Vagina (tissue), 2 donors: ENCODE results near the gene CAMSAP2. TPM values are rescaled to one million over a fixed set of nuclear protein-coding genes. Genes with fewer than 3 reads are reported as not detected.

Experiments
- DNase-seq, 2 donors: peaks; one replicate each; pipeline ENCODE4 v3.0.0-alpha.2; 2017; ENCODE audit errors: extremely low spot score in 2 of 2
- H3K27ac ChIP-seq: fragments of 200-600 bp; sonication (generic); one replicate; pipeline ENCODE4 v1.5.1; 2019
- H3K27me3 ChIP-seq: fragments of 200-600 bp; sonication (generic); one replicate; pipeline ENCODE4 v1.5.1; 2019
- H3K36me3 ChIP-seq, 2 donors: fragments of 200-600 bp; sonication (generic); one replicate each; pipeline ENCODE4 v1.5.1; 2017 to 2019
- H3K4me1 ChIP-seq: fragments of 200-600 bp; sonication (generic); one replicate; pipeline ENCODE4 v1.5.1; 2019
- H3K4me3 ChIP-seq, 2 donors: fragments of 200-600 bp; sonication (generic); 1 replicate in 1 of 2; 2 replicates in 1 of 2; pipeline ENCODE4 v1.5.1; 2016 to 2019
- H3K9me3 ChIP-seq: fragments of 200-600 bp; sonication (generic); one replicate; pipeline ENCODE4 v1.5.1; 2019
- POLR2A ChIP-seq, 2 donors: fragments of 450-650 bp; IDR thresholded peaks; one replicate each; pipeline ENCODE4 v1.6.1; 2017; ENCODE audit warnings: antibody characterized with exemption in 2 of 2, mild to moderate bottlenecking in 2 of 2, moderate library complexity in 2 of 2
- POLR2AphosphoS5 ChIP-seq, 2 donors: sonication (generic); formaldehyde crosslinking; IDR thresholded peaks; one replicate each; pipeline ENCODE4 v1.9.0; 2017; ENCODE audit warnings: antibody characterized with exemption in 2 of 2, mild to moderate bottlenecking in 2 of 2, low read depth in 1 of 2; ENCODE audit not compliant: insufficient read depth in 1 of 2
- intact Hi-C: fragments of 100-400 bp; cut with DNase I; formaldehyde crosslinking; loops from one replicate; pipeline ENCODE4 v1.15.1; 2023
- total RNA-seq: library from RNA; depleted of rRNA; stranded (reverse); fragments of >200 nt; gene quantifications from one replicate; pipeline ENCODE4 v1.2.3, GENCODE V29; 2016
- TF ChIP-seq, protein P1 (sequence below), 3 experiments: fragments of 450-650 bp in 2 of 3; fragments of 200-600 bp in 1 of 3; sonication (generic) in 1 of 3; IDR thresholded peaks; one replicate each; pipeline ENCODE4 v1.5.1; 2017 to 2019; ENCODE audit warnings: antibody characterized with exemption in 3 of 3, mild to moderate bottlenecking in 2 of 3, moderate library complexity in 2 of 3

Gene CAMSAP2
- total RNA-seq, 1 donor from 2014 or later = 30.0 TPM

DNA sequence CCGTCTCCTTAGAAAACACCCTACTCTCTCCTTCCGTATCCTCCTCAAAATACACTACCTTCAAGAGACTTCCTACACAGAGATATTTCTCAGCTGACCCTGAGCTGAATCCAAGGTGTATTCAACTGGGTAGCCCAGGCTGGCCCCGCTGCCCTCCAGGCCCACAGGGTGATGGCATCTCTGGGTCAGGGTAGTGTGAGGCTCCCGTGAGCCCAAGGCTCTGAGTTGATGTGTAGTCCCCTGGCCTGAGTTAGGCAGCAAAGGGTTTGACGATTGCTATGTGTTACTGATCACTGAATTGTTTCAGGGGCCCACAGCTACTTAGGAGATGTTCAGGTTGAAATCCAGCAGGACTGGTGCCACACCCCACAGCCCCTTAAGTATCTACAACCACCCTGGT is 162.7 kb downstream of the CAMSAP2 start:
- H3K36me3 ChIP-seq = no peaks in the 10 kb centered on the region
- intact Hi-C loops = no loop called here
- H3K27me3 ChIP-seq = no peaks in the 10 kb centered on the region
- H3K4me1 ChIP-seq = peaks cover 12% of the 10 kb centered on the region
- no peak overlapping the region for H3K4me3 ChIP-seq
- H3K27ac ChIP-seq = no peak overlapping the region
- H3K9me3 ChIP-seq = no peaks in the 10 kb centered on the region
- no peak for DNase-seq
- TF ChIP-seq POLR2A (IDR thresholded peaks at IDR 0.05) (no peak), POLR2AphosphoS5 (IDR thresholded peaks at IDR 0.05; ENCODE audit: insufficient read depth in 1 of 2, low read depth in 1 of 2) (no peak)
- TF ChIP-seq, protein P1, sequence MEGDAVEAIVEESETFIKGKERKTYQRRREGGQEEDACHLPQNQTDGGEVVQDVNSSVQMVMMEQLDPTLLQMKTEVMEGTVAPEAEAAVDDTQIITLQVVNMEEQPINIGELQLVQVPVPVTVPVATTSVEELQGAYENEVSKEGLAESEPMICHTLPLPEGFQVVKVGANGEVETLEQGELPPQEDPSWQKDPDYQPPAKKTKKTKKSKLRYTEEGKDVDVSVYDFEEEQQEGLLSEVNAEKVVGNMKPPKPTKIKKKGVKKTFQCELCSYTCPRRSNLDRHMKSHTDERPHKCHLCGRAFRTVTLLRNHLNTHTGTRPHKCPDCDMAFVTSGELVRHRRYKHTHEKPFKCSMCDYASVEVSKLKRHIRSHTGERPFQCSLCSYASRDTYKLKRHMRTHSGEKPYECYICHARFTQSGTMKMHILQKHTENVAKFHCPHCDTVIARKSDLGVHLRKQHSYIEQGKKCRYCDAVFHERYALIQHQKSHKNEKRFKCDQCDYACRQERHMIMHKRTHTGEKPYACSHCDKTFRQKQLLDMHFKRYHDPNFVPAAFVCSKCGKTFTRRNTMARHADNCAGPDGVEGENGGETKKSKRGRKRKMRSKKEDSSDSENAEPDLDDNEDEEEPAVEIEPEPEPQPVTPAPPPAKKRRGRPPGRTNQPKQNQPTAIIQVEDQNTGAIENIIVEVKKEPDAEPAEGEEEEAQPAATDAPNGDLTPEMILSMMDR (IDR thresholded peaks at IDR 0.05) = no peak

DNA sequence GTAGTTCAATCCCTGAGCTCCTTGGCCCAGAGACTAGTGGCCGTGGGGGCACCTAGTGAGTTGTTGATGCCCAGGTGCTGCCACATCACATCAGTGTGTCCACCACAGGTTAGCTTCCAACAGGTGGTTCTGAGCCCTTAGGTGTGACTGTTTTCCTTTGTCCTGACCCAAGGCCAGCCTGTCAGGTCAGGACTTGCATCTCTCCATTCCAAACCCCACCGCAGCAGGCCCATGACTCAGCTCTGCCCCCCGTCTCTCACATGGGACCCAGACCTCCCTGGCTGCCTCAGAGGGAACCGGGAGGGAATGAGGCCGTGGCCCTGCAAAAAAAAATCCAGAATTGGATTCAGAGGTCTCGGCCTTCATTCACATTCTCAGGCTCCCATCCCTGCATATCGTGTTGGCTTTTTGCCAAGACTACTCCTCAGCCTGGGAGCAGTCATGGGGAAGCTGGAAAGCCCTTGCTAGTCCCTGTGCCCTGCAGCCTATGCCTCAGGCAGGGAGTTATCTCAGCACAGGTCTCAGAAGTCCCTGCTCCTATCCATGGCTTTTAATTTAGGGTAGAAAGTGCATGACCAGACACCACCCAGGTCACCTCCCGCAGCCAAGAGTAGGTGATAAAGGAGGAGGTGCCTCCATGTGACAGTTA is 163.2 kb downstream of the CAMSAP2 start:
- Histone ChIP-seq H3K4me1 (peaks cover 12% of the 10 kb centered on the region), H3K4me3 (no peak overlapping the region), H3K9me3 (no peaks in the 10 kb centered on the region), H3K27me3 (no peaks in the 10 kb centered on the region), H3K27ac (no peak overlapping the region), H3K36me3 (no peaks in the 10 kb centered on the region)
- intact Hi-C loops = no loop called here
- no peak for DNase-seq
- TF ChIP-seq POLR2A (IDR thresholded peaks at IDR 0.05) = no peak
- TF ChIP-seq POLR2AphosphoS5 (IDR thresholded peaks at IDR 0.05; ENCODE audit: insufficient read depth in 1 of 2, low read depth in 1 of 2) = no peak
- TF ChIP-seq, protein P1 (IDR thresholded peaks at IDR 0.05) = no peak

DNA sequence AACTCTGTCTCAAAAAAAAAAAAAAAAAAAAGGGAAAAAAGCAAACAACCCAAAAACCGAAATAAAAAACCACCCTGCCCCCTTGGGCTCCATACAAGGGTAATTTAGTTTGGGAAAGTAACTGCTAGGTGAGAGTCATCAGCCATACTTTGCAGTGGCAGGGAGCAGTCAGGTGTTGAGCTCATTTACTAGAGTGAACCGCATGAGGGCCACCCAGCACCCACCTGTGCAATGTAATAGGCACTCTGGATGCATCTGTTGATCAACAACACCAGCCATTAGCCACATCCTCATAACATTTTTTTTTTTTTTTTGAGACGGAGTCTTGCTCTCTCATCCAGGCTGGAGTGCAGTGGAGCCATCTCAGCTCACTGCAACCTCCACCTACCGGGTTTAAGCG is 165.1 kb downstream of the CAMSAP2 start:
- TF ChIP-seq POLR2AphosphoS5 (IDR thresholded peaks at IDR 0.05; ENCODE audit: insufficient read depth in 1 of 2, low read depth in 1 of 2) (no peak), POLR2A (IDR thresholded peaks at IDR 0.05) (no peak)
- TF ChIP-seq, protein P1 (IDR thresholded peaks at IDR 0.05) = no peak
- intact Hi-C loops = no loop called here
- no peak for DNase-seq
- H3K36me3 ChIP-seq = no peaks in the 10 kb centered on the region
- H3K27ac ChIP-seq = no peak overlapping the region
- H3K9me3 ChIP-seq = no peaks in the 10 kb centered on the region
- H3K27me3 ChIP-seq = no peaks in the 10 kb centered on the region
- peaks cover 8% of the 10 kb centered on the region for H3K4me1 ChIP-seq
- no peak overlapping the region for H3K4me3 ChIP-seq

DNA sequence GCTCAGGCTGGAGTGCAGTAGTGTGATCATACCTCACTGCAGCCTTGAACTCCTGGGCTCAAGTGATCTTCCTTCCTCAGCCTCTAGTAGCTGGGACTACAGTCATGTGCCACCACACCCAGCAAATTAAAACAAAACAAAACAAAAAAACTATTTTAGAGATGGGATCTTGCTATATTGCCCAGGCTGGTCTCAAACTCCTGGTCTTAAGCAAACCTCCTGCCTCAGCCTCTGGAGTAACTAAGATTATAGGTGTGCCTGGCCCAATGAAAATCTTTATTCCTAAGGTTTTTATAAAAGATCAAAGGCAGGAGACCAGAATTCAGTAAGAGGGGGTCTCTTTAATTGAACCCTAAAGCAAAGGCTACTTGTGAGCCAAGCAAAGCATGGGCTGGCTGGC is 166.1 kb downstream of the CAMSAP2 start:
- Histone ChIP-seq H3K27me3 (no peaks in the 10 kb centered on the region), H3K36me3 (no peaks in the 10 kb centered on the region), H3K9me3 (no peaks in the 10 kb centered on the region), H3K27ac (no peak overlapping the region), H3K4me1 (peaks cover 12% of the 10 kb centered on the region), H3K4me3 (no peak overlapping the region)
- no peak for TF ChIP-seq POLR2AphosphoS5 (IDR thresholded peaks at IDR 0.05; ENCODE audit: insufficient read depth in 1 of 2, low read depth in 1 of 2)
- TF ChIP-seq POLR2A (IDR thresholded peaks at IDR 0.05) = no peak
- TF ChIP-seq, protein P1 (IDR thresholded peaks at IDR 0.05) = no peak
- DNase-seq = no peak
- intact Hi-C loops = no loop called here

DNA sequence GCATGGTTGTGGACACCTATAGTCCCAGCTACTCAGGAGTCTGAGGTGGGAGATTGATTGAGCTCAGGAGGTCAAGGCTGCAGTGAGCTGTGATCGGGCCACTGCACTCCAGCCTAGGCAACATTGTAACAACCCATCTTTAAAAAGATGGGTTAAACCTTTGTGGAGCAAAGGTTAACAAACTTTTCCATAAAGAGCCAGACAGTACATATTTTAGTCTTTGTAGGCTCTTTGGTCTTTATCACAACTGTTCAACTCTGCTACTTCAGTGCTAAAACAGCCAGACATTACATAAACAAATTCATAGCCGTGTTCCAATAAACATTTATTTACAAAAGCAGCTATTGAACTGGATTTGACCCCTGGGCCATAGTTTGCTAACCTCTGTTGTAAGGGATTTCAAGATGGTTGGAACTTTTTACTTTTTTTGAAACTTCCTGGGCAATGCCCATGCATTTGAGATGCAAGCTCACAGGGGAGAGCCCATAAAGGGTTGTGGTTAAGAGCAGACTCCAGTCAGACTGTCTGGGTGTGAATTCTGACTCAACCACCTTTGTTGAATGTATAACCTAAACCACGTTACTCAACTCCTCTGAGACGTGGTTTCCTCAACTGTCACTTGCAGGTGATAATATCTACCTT is 166.8 kb downstream of the CAMSAP2 start:
- Histone ChIP-seq H3K4me3 (no peak overlapping the region), H3K4me1 (peaks cover 12% of the 10 kb centered on the region), H3K27ac (no peak overlapping the region), H3K9me3 (no peaks in the 10 kb centered on the region), H3K27me3 (no peaks in the 10 kb centered on the region), H3K36me3 (no peaks in the 10 kb centered on the region)
- intact Hi-C loops = no loop called here
- no peak for DNase-seq
- TF ChIP-seq, protein P1 (IDR thresholded peaks at IDR 0.05) = no peak
- peak in 1 of 2 donors; percentile 34 for TF ChIP-seq POLR2AphosphoS5 (IDR thresholded peaks at IDR 0.05; ENCODE audit: insufficient read depth in 1 of 2, low read depth in 1 of 2)
